ENCODE results near the gene SNED1.

GRCh38 chr2:241003369-241003768 is 5.0 kb downstream of the SNED1 start:
- TF ChIP-seq ZNF512 (tag; IDR thresholded peaks at IDR 0.05): no peak
- TF ChIP-seq CSDE1 (IDR thresholded peaks at IDR 0.05): no peak
- no peak for TF ChIP-seq CTCF (IDR thresholded peaks at IDR 0.05 in 2 of 3, conservative IDR thresholded peaks at IDR 0.05 in 1 of 3; ENCODE audit: insufficient read depth in 2 of 3, low read depth in 1 of 3, low read length in 3 of 3)
- TF ChIP-seq FOXA3 (CRISPR knock-in tag; conservative IDR thresholded peaks at IDR 0.05 in 1 of 2, IDR thresholded peaks at IDR 0.05 in 1 of 2): no peak
- no peak for TF ChIP-seq POLR2AphosphoS5 (IDR thresholded peaks at IDR 0.05; ENCODE audit: control insufficient read depth, insufficient read depth, low read depth, low read length)
- no peak for TF ChIP-seq CHD4 (IDR thresholded peaks at IDR 0.05; ENCODE audit: insufficient read depth, insufficient replicate concordance, low read depth, low read length, poor library complexity, severe bottlenecking)
- TF ChIP-seq FOXK1 (CRISPR knock-in tag; IDR thresholded peaks at IDR 0.05; ENCODE audit: borderline replicate concordance): no peak
- no peak for TF ChIP-seq SIN3A (IDR thresholded peaks at IDR 0.05; ENCODE audit: borderline replicate concordance in 2 of 2, control insufficient read depth in 1 of 2, low read depth in 2 of 2, low read length in 2 of 2)
- TF ChIP-seq POLR2A (conservative IDR thresholded peaks at IDR 0.05): no peak
- TF ChIP-seq ZNF143 (CRISPR knock-in tag; IDR thresholded peaks at IDR 0.05): no peak
- TF ChIP-seq EZH2 (IDR thresholded peaks at IDR 0.05; ENCODE audit: borderline replicate concordance, low read depth, low read length): no peak
- no peak for TF ChIP-seq E2F1 (CRISPR knock-in tag; IDR thresholded peaks at IDR 0.05)
- TF ChIP-seq E2F4 (CRISPR knock-in tag; IDR thresholded peaks at IDR 0.05; ENCODE audit: low read depth): no peak
